ENCODE data around the gene EPB41L5.

- no peak for TF ChIP-seq POLR2AphosphoS5 (IDR thresholded peaks at IDR 0.05; ENCODE audit: borderline replicate concordance, low read depth, low read length)
- no peak for TF ChIP-seq EZH2 (IDR thresholded peaks at IDR 0.05)
- no peak for TF ChIP-seq FOXP2 (optimal IDR thresholded peaks at IDR 0.05; ENCODE audit: control extremely low read depth, extremely low read length, insufficient read depth)
These were observed 162.2 kb downstream of the EPB41L5 start for GRCh38 chr2:120174963-120175581.

Data from SK-N-MC (cell line).